A549 (cell line): ENCODE measurements around the gene PLS3.

Source experiments
- BHLHE40 ChIP-seq: IDR thresholded peaks from 2 replicates; pipeline ENCODE4 v1.6.1; 2012; ENCODE audit warnings: low read depth, low read length, inconsistent platforms
- CEBPB ChIP-seq, 2 experiments: fragments of >200 bp in 1 of 2; sonication (Bioruptor Twin) in 1 of 2; formaldehyde crosslinking in 1 of 2; IDR thresholded peaks; 2 replicates each; pipeline ENCODE4 v1.6.1; 2012 to 2016
- CTCF ChIP-seq: fragments of >200 bp; sonication (Bioruptor Twin); formaldehyde crosslinking; IDR thresholded peaks from 3 replicates; pipeline ENCODE4 v1.5.1; 2016
- EHF ChIP-seq: fragments of 250-450 bp; sonication (Bioruptor Pico); IDR thresholded peaks from 2 replicates; pipeline ENCODE4 v1.5.0; 2020; ENCODE audit warnings: mild to moderate bottlenecking
- EHMT2 ChIP-seq: fragments of 200-600 bp; sonication (generic); IDR thresholded peaks from 2 replicates; pipeline ENCODE4 v1.6.1; 2016; ENCODE audit warnings: antibody characterized with exemption, low read depth, mild to moderate bottlenecking, moderate library complexity
- EP300 ChIP-seq, 2 experiments: fragments of >200 bp; sonication (Bioruptor Twin); formaldehyde crosslinking; IDR thresholded peaks; 2 replicates in 1 of 2; 3 replicates in 1 of 2; pipeline ENCODE4 v1.6.1; 2016 to 2017
- KDM5A ChIP-seq: fragments of 200-600 bp; sonication (generic); IDR thresholded peaks from 2 replicates; pipeline ENCODE4 v1.6.1; 2016; ENCODE audit warnings: antibody characterized with exemption, mild to moderate bottlenecking
- MAFK ChIP-seq: fragments of 450-650 bp; IDR thresholded peaks from 2 replicates; pipeline ENCODE4 v1.6.1; 2014; ENCODE audit not compliant: partially characterized antibody
- MAZ ChIP-seq: fragments of 150-350 bp; IDR thresholded peaks from 2 replicates; pipeline ENCODE4 v1.6.1; 2014; ENCODE audit warnings: antibody characterized with exemption, low read depth, low read length, borderline replicate concordance
- POLR2AphosphoS2 ChIP-seq: conservative IDR thresholded peaks from 2 replicates; pipeline ENCODE4 v1.6.1; 2012; ENCODE audit warnings: low read length, improper control_type of control experiment, inconsistent platforms
- REST ChIP-seq: fragments of 200-600 bp; sonication (generic); IDR thresholded peaks from 2 replicates; pipeline ENCODE4 v1.6.1; 2016; ENCODE audit warnings: antibody characterized with exemption, mild to moderate bottlenecking, moderate library complexity
- RFX5 ChIP-seq: fragments of 450-650 bp; IDR thresholded peaks from 2 replicates; pipeline ENCODE4 v1.7.1; 2014; ENCODE audit warnings: antibody characterized with exemption, mild to moderate bottlenecking, moderate library complexity
- RNF2 ChIP-seq: fragments of 200-600 bp; sonication (generic); IDR thresholded peaks from 2 replicates; pipeline ENCODE4 v1.6.1; 2016; ENCODE audit warnings: low read depth, mild to moderate bottlenecking, antibody characterized with exemption, moderate library complexity, borderline replicate concordance
- TF ChIP-seq, protein P1 (sequence below): fragments of 150-350 bp; IDR thresholded peaks from 2 replicates; pipeline ENCODE4 v1.6.1; 2014; ENCODE audit warnings: low read depth, mild to moderate bottlenecking, low read length

GRCh38 chrX:115531818-115532403 is 29.1 kb upstream of the PLS3 start:
- TF ChIP-seq, protein P1, sequence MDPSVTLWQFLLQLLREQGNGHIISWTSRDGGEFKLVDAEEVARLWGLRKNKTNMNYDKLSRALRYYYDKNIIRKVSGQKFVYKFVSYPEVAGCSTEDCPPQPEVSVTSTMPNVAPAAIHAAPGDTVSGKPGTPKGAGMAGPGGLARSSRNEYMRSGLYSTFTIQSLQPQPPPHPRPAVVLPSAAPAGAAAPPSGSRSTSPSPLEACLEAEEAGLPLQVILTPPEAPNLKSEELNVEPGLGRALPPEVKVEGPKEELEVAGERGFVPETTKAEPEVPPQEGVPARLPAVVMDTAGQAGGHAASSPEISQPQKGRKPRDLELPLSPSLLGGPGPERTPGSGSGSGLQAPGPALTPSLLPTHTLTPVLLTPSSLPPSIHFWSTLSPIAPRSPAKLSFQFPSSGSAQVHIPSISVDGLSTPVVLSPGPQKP, result no peak
- TF ChIP-seq MAZ (no peak), CTCF (no peak), REST (no peak), BHLHE40 (no peak), CEBPB (IDR thresholded peaks at IDR 0.05) (no peak), EHF (CRISPR knock-in tag) (no peak), POLR2AphosphoS2 (no peak), EP300 (IDR thresholded peaks at IDR 0.05) (no peak), EHMT2 (no peak), RNF2 (no peak), RFX5 (no peak), KDM5A (no peak), MAFK (no peak)
